GM12865 (cell line): Measurements from ENCODE around the gene PPP1R10.
"Not testable (repeated sequence)": the region's sequence is repeated elsewhere in the genome, so short reads cannot be mapped to it uniquely, and the experiment has no call there.

Source experiments
- DNase-seq: peaks from one replicate; pipeline ENCODE4 v3.0.0; 2010; ENCODE audit warnings: low read depth
- H3K4me3 ChIP-seq: 2 replicates; pipeline ENCODE4 v1.5.1; 2011; ENCODE audit warnings: mild to moderate bottlenecking, low read depth, low read length, control low read depth
- TF ChIP-seq, protein P1 (sequence below): IDR thresholded peaks from 2 replicates; pipeline ENCODE4 v1.5.1; 2011; ENCODE audit warnings: low read length, control low read depth, low read depth, inconsistent platforms; ENCODE audit not compliant: insufficient read depth; ENCODE audit errors: missing control alignments

Gene PPP1R10

DNA sequence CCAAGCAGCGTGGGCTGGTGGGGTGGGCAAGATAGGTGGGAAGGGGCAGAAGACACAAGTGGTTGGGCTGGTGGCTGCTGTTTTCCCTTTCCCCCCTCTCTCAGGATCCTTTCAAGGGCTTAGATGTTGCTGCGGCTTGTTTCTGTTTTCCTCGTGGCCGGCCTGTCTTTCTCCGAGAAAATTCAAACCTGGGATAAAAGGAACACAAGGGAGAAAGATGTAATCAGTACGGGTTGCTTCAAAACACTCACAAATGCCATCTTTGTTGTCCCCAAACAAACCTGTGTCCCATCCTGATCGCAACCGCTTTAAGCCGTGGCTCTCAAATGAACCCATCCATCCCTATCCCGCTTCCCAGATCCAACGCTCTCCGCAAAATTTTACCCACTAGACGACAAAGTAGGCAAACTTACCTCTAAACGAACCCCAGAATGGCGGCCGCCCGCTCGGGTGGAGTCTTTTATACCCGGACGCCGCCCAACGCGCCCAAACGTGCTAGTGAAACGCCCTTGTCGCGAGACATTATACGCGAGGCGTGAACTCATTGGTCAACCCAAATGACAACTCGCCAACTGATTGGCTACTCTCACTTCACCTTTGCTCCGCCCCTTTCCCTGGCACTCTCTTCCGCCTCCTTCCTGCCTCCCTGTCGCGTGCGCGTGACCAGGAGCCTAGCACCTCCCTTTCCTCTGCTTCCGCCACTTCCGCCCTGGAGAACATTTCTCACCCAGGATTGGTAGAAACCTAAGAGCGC is at the start of gene PPP1R10:
TSS of gene PPP1R10 (minus strand) at position 433 of the 754 bp plus-strand sequence. CDS start 7,299 bp downstream, outside the sequence.
- DNase-seq, result peak; percentile 100

DNA sequence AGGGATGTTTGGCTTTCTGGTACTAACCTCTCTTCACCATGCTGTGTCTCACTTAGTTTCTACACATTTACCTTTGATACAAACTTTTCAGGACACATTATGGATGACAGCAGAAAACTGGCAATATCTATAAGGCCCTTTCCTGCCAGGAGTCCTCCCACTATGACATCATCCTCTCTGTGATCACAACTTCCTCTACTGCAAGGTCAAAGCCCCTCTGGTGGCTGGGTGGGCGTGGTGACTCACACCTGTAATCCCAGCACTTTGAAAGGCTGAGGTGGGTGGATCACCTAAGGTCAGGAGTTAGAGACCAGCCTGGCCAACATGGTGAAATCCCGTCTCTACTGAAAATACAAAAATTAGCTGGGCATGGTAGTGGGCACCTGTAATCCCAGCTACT is 49.3 kb upstream of the PPP1R10 start:
- not testable (repeated sequence) for H3K4me3 ChIP-seq, DNase-seq

More for the DNA sequence above, at the start of gene PPP1R10:
- peak within 1 kb of the TSS; percentile 86 for H3K4me3 ChIP-seq
- TF ChIP-seq, protein P1, sequence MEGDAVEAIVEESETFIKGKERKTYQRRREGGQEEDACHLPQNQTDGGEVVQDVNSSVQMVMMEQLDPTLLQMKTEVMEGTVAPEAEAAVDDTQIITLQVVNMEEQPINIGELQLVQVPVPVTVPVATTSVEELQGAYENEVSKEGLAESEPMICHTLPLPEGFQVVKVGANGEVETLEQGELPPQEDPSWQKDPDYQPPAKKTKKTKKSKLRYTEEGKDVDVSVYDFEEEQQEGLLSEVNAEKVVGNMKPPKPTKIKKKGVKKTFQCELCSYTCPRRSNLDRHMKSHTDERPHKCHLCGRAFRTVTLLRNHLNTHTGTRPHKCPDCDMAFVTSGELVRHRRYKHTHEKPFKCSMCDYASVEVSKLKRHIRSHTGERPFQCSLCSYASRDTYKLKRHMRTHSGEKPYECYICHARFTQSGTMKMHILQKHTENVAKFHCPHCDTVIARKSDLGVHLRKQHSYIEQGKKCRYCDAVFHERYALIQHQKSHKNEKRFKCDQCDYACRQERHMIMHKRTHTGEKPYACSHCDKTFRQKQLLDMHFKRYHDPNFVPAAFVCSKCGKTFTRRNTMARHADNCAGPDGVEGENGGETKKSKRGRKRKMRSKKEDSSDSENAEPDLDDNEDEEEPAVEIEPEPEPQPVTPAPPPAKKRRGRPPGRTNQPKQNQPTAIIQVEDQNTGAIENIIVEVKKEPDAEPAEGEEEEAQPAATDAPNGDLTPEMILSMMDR, result no peak

GRCh38 chr6:30664994-30665767 is 48.1 kb upstream of the PPP1R10 start:
- no peak overlapping the region for H3K4me3 ChIP-seq
- DNase-seq, result no peak
- TF ChIP-seq, protein P1, result no peak

- not testable (repeated sequence) for DNase-seq, H3K4me3 ChIP-seq
These were observed 40.9 kb upstream of the PPP1R10 start for GRCh38 chr6:30657922-30658321.

DNA sequence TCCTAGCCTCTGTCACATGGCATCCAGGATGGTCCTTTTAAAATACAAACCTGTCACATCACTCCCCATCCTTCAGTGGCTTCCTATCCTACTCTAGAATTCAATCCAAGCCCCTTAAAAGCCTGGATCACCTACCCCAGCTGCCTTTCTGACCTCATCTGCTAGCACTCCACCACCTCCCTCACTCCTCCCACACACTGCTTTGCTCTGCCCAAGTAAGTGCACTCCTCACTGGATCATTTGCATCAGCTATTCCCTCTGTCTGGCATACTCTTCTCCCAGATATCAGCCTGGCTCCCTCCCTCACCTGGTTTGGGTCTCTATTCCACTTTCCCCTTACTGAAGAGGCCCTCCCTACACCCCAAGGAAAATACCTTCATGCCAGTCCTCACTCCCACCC is 40.4 kb upstream of the PPP1R10 start:
- TF ChIP-seq, protein P1, result no peak
- no peak for DNase-seq
- H3K4me3 ChIP-seq, result no peak overlapping the region

GRCh38 chr6:30656513-30656912 is 39.5 kb upstream of the PPP1R10 start:
- no peak for DNase-seq
- TF ChIP-seq, protein P1, result no peak
- no peak overlapping the region for H3K4me3 ChIP-seq

GRCh38 chr6:30655743-30656094 is 38.7 kb upstream of the PPP1R10 start:
- no peak overlapping the region for H3K4me3 ChIP-seq
- no peak for DNase-seq
- TF ChIP-seq, protein P1, result no peak
